NCI-H748 treated with DMSO at 0.1 percent for 48 hours (cell line): ENCODE results near the gene SYT7.
"Not testable (repeated sequence)": the region's sequence is repeated elsewhere in the genome, so short reads cannot be mapped to it uniquely, and the experiment has no call there.

Experiments
- DNase-seq: peaks from one replicate; lab custom pipeline; 2025; lab: John Stamatoyannopoulos, UW

SYT7 gene

DNA sequence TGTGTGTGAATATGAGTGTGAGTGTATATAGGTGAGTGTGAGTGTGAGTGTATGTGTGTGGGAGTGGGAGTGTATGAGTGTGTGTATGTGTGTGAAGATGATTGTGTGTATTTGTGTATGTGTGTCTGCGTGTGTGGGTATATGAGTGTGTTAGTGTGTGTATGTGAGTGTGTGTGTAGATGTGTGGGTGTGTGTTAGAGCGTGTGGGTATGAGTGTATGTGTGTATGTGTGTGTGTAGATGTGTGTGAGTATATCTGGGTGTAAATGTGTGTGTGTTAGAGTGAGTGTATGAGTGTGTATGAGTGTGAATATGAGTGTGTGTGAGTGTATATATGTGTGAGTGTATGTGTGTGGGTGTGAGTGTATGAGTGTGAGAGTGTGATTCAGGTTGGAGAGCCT, 83.4 kb downstream of the SYT7 start:
- DNase-seq, result no peak

- no peak for DNase-seq
Observed at GRCh38 chr11:61496602-61497400, 84.1 kb downstream of the SYT7 start.

GRCh38 chr11:61495801-61496601, 84.9 kb downstream of the SYT7 start:
- DNase-seq, result no peak

GRCh38 chr11:61494381-61494961, 86.4 kb downstream of the SYT7 start:
- no peak for DNase-seq

GRCh38 chr11:61491736-61492395, 89.0 kb downstream of the SYT7 start:
- no peak for DNase-seq

DNA sequence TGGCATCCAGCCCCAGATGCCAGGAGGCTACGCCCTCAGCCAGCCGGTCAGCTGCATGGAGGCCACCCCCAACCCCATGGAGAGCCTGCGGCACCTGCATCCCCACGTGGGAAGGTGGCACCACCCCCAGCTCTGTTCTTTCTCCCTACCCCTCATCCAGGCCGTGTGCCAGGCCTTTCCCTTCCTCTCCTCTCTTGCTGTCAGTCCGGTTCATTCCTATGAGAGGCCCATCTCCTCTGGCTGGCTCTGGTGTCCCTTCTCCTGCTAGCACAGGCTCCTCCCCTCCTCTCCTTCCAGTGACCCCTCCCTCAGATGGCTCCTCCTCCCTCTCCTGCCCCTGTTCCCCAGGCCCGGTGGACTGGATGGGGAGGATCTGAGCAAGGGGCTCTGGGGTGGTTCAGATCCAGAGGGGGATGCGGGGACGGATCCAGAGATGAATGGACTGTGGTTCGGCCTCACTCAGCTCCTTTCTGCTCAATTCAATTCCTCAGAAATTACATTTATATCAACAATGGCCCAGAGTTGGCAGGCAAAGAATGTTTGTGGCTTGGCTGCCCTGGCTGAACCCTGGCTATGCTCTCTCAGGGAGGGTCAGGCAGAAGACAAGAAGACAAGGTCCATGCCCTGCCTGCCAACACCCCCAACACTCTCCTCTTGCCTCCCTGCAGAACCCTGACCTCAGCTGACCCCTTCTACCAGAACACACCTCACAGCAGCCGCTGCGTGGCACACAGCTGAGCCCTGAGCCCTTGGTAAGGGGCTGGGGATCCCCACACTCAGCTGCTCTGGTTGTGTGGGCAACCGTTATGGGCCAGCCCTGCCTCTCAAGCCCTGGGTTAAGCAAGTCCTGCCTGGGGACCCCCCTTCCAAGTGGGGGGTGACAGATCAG, 90.8 kb downstream of the SYT7 start:
- DNase-seq, result no peak

DNA sequence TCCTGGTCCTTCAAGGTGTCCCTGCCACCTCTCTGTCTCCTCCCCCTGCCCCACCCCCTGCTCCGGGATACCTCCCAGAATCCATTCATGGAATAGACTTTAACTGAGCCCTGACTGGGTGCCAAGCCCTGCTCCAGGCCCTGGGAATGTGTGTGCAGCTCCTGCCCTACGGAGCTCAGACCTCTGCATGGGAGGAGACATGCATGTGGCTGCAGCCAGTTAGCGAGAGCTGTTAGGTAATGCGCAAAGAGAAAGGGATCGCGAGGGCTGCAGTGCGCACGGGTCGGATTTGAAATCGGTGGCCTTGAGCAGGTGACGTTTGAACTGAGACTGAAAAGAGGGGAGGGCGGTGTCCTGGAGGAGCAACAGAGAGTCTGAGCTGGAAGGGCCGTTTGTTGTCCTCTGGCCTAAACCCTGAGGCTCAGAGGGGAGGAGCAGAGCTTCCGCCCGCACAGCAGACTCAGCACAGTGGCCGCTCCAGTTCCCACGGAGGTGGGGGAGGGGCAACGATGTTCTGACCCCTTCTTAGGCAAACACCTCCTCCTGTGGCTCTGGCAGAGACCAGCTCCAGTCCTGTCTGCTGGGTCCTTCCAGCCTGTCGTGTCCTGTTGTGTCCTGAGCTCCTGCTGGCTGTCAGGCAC, 92.1 kb downstream of the SYT7 start:
- DNase-seq, result no peak

DNA sequence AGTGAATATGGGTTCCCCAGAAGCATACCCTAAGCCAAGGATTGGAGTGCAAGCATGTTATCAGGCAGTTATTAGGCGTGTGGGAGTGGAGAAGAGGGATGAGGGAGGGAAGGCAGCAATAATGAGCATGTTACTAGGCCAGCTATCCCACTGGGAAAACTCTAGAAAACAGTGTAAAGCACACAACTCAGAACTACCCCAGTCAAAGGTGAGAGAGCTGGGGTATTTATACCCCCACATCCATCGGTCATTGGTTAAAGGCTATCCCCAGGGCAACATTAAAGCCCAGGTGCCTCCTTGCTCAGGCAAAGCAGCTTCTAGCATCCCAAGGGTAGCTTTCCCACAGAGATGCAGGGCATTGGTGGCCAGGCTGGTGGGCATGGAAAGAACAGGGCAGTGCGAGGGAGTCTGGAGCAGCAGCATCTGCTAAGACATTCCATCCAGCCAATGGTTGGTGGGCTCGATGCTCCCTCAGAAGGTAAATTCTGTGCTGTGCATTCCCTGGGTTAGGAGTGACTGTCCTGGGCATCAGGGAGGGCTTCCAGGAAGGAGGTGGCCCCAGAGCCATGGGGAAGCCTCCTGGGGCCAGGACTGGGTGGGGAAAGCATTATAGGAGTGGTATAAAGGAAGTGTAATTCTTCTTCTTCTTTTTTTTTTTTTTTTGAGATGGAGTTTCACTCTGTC, 93.4 kb downstream of the SYT7 start:
- no peak for DNase-seq

GRCh38 chr11:61486779-61487178, 94.1 kb downstream of the SYT7 start:
- DNase-seq, result no peak

DNA sequence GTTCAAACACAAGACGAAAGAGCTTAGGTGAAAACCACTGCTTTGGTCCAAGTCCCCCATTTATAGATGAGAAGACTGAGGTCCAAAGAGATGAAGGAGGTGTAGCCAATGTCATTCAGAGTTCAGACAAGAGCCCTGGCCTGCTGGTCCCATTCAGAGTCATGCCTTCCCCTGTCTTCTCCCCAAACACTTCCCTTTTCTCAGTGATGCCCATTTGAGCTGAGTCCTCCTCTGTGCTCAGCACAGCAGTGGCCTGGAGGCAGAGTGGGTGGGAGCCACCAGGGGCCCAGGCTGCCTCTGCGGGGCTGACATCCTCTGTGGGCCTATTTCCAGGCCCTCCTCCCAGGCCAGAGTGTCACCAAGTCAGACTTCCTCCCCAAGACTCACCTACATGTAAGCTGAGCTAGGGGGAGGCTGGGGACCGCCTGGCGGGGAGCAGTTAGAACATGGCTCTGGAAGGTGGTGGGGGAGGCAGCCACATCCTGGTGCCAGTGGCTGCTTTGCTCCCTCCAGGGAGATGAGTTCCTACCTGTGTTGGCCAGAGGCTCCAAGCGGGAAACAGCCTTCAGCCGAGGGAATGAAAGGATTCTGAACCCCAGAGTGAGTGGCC, 94.8 kb downstream of the SYT7 start:
- DNase-seq, result no peak

DNA sequence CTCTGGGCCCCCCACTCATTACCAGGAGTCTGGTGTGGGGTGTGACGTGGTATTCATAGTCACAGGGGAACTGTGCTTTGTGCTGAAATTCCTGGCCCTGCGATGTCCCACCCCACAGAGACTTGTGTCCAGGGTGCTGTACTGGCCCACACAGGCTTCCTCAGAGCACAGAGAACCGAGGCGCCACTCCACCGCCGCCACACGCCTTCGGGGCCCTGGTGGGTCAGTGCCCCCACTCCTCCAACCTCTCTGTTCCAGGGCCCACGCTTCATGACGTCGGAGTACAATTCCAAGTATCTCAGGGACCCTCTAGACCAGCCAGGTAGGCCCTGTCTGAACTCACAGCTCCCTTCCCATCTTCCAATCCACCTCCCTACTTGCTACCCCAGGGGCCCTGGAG, 95.8 kb downstream of the SYT7 start:
- no peak for DNase-seq

- no peak for DNase-seq
Observed at GRCh38 chr11:61484541-61484940, 96.3 kb downstream of the SYT7 start.

DNA sequence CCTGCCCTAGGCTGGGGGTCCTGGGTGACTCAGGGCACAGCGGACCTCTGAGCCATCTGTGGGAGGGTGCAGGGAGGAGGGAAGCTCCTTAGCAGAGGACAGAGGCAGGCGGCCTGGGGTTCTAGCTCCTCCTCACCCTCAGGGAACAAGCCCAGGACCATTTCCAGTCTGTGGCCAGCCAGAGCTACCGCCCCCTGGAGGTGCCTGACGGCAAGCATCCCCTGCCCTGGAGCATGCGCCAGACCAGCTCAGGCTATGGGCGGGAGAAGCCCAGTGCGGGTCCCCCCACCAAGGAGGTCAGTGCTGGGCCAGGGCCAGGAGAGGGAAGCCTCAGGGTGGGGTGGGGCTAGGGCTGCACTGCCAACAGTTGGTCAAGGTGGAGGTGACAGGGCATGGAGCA, 98.4 kb downstream of the SYT7 start:
- no peak for DNase-seq

DNA sequence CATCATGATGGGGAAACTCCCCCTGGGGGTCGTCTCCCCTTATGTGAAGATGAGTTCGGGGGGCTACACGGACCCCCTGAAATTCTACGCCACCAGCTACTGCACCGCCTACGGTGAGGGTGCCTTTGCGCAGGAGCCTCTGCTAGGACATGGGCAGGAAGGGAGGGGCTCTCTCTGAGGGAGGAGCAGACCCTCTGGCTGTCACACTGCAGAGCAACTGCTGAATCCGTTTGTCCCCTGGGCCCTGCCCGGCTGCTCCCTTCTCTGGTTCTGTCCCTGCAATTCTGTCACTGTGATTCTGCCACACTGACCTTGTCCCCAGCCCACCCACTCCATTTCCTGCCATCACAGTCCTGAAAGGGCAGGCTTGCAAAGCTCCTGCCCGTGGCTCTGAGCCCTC, 99.1 kb downstream of the SYT7 start:
- no peak for DNase-seq

DNA sequence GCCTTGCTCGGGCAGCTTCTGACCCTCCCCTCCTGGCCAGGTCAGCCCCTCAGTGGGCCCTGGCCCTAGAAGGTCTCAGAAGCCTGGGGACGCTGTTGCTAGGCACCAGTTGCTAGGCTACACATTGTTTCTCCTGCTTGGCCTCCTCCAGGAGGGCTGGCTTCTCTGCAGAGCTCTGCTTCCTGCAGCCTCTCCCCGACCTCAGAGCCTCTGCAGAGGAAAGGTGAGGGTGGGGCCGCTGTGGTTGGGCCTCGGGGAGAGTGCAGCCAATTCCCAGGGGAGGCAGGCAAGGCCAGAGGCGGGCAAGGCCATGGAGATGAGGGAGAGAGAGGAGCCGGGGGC, 99.9 kb downstream of the SYT7 start:
- no peak for DNase-seq

GRCh38 chr11:61480261-61480993, 100.4 kb downstream of the SYT7 start:
- DNase-seq, result no peak

GRCh38 chr11:61479360-61480058, 101.4 kb downstream of the SYT7 start:
- not testable (repeated sequence) for DNase-seq

- DNase-seq, result no peak
Observed at GRCh38 chr11:61477727-61478148, 103.1 kb downstream of the SYT7 start.

DNA sequence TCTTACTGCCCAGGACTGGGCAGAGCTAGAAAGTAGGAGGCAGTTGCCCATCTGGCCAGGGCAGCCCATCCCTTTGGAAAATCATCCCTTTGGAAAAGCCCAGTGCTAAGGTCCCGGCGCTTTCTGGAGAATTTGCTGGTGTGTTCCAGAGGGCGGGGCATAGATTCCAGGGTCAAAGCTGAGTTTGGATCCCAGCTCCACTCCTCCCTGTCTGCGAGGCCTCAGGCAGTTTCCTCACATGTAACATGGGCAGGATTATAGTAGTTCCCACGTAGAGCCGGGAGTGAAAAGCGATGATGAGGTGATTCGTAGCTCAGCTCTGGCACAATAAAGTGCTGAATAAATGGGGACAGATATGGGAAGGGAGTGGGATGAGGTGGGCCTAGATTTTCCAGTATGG, 103.8 kb downstream of the SYT7 start:
- no peak for DNase-seq
